Endothelial cell of umbilical vein (primary cell): ENCODE measurements around the gene FSTL3. TPM values are rescaled to one million over a fixed set of nuclear protein-coding genes. Genes with fewer than 3 reads are reported as not detected.
A peak's percentile ranks its signal among the peaks of the same experiment; 100 is the strongest.
"Not testable (repeated sequence)": the region's sequence is repeated elsewhere in the genome, so short reads cannot be mapped to it uniquely, and the experiment has no call there.

ENCODE experiments used
- BruUV-seq: library from RNA; stranded (reverse); fragments of 400-500 nt; replicated peaks from 2 replicates; lab custom pipeline; 2021; lab: Mats Ljungman, UMichigan
- CTCF ChIA-PET: fragments of 300-600, 350-600 bp; sonication (Branson Sonifier 250); formaldehyde crosslinking; loops from one replicate; lab custom pipeline; 2021; ENCODE audit warnings: antibody characterized with exemption, inconsistent platforms; lab: Charles Lee
- POLR2A ChIA-PET: fragments of 300-600, 350-600 bp; sonication (Branson Sonifier 250); formaldehyde crosslinking; loops from one replicate; lab custom pipeline; 2021; ENCODE audit warnings: antibody characterized with exemption, inconsistent platforms; lab: Charles Lee
- DNase-seq: peaks from one replicate; pipeline ENCODE4 v3.0.0-alpha.2; 2011; ENCODE audit warnings: low read depth, low spot score
- FAIRE-seq: peaks from 2 replicates; lab custom pipeline; 2011; peaks lifted over from hg19 to GRCh38; lab: Jason Lieb, UNC
- H2AFZ ChIP-seq: 2 replicates; pipeline ENCODE4 v1.6.0; 2012; ENCODE audit warnings: low read depth, low read length, control low read depth, inconsistent platforms
- H3K27ac ChIP-seq: 2 replicates; pipeline ENCODE4 v1.5.1; 2011; ENCODE audit warnings: low read depth, mild to moderate bottlenecking, control low read depth, low read length, moderate library complexity; ENCODE audit not compliant: insufficient read depth
- H3K27me3 ChIP-seq, 2 experiments: 2 replicates each; pipeline versions ENCODE4 v1.6.0 to v1.6.1; 2011; ENCODE audit warnings: low read length in 2 of 2, mixed read lengths in 1 of 2; ENCODE audit not compliant: control insufficient read depth in 2 of 2, insufficient read depth in 2 of 2
- H3K36me3 ChIP-seq, 2 experiments: 2 replicates in 1 of 2; 3 replicates in 1 of 2; pipeline ENCODE4 v1.5.1; 2011; ENCODE audit warnings: low read length in 2 of 2, mild to moderate bottlenecking in 1 of 2, moderate library complexity in 1 of 2; ENCODE audit not compliant: control insufficient read depth in 2 of 2, insufficient read depth in 2 of 2; ENCODE audit errors: extremely low read depth in 1 of 2
- H3K4me1 ChIP-seq: 3 replicates; pipeline ENCODE4 v1.5.1; 2011; ENCODE audit warnings: mild to moderate bottlenecking, low read length; ENCODE audit not compliant: control insufficient read depth, insufficient read depth; ENCODE audit errors: extremely low read depth
- H3K4me2 ChIP-seq: 2 replicates; pipeline ENCODE4 v1.6.1; 2011; ENCODE audit warnings: low read length, control low read depth, mixed read lengths; ENCODE audit not compliant: insufficient read depth
- H3K4me3 ChIP-seq, 3 experiments: fragments of 200-600 bp in 1 of 3; sonication (generic), shearing (Covaris generic) in 1 of 3; replicated peaks in 1 of 3; 2 replicates each; pipeline ENCODE4 v1.5.1; 2011 to 2016; ENCODE audit warnings: control low read depth in 3 of 3, low read length in 3 of 3, mild to moderate bottlenecking in 2 of 3, inconsistent platforms in 1 of 3, low read depth in 1 of 3, moderate library complexity in 1 of 3; ENCODE audit not compliant: insufficient read depth in 1 of 3
- H3K79me2 ChIP-seq: 2 replicates; pipeline ENCODE4 v1.6.0; 2012; ENCODE audit warnings: low read length, inconsistent platforms; ENCODE audit not compliant: control insufficient read depth, insufficient read depth
- H3K9ac ChIP-seq: replicated peaks from 2 replicates; pipeline ENCODE3; 2011; ENCODE audit warnings: low read length, control low read depth; ENCODE audit not compliant: insufficient read depth; ENCODE audit errors: extremely low read depth
- H3K9me1 ChIP-seq: replicated peaks from 3 replicates; pipeline ENCODE4 v1.6.0; 2011; ENCODE audit warnings: mild to moderate bottlenecking, low read length; ENCODE audit not compliant: control insufficient read depth, insufficient read depth; ENCODE audit errors: extremely low read depth
- H3K9me3 ChIP-seq: replicated peaks from 2 replicates; pipeline ENCODE4 v1.5.1; 2012; ENCODE audit warnings: low read length, inconsistent platforms; ENCODE audit not compliant: control insufficient read depth, insufficient read depth
- H4K20me1 ChIP-seq: replicated peaks from 2 replicates; pipeline ENCODE3; 2011; ENCODE audit warnings: mild to moderate bottlenecking, low read length; ENCODE audit not compliant: control insufficient read depth, insufficient read depth; ENCODE audit errors: extremely low read depth
- CTCF ChIP-seq, 2 donors: IDR thresholded peaks; 1 replicate in 1 of 2; 2 replicates in 1 of 2; pipeline ENCODE4 v1.5.1; 2011; ENCODE audit warnings: low read length in 2 of 2, mild to moderate bottlenecking in 2 of 2, moderate library complexity in 2 of 2, control low read depth in 1 of 2, inconsistent platforms in 1 of 2, low read depth in 1 of 2; ENCODE audit not compliant: insufficient read depth in 1 of 2; ENCODE audit errors: extremely low read depth in 1 of 2
- GATA2 ChIP-seq: IDR thresholded peaks from 2 replicates; pipeline ENCODE4 v1.7.0; 2011; ENCODE audit warnings: low read depth, mild to moderate bottlenecking, moderate library complexity, mixed read lengths, low read length; ENCODE audit not compliant: insufficient read length, insufficient read depth
- MAX ChIP-seq: IDR thresholded peaks from 2 replicates; pipeline ENCODE4 v1.6.1; 2011; ENCODE audit not compliant: insufficient read depth, insufficient read length
- dilution Hi-C: fragments of 300-500 bp; cut with MboI; formaldehyde crosslinking; loops from one replicate; pipeline ENCODE4 v1.15.0; 2019; ENCODE audit warnings: low sequenced_read_pairs; ENCODE audit not compliant: extremely low pct_ligation_motif_present
- intact Hi-C: fragments of 100-400 bp; cut with micrococcal nuclease; formaldehyde crosslinking; loops from one replicate; pipeline ENCODE4 v1.10.0; 2022
- polyA plus RNA-seq, 4 experiments: library from polyadenylated mRNA; depleted of rRNA in 3 of 4; stranded (reverse) in 3 of 4; unstranded in 1 of 4; fragments of >200 nt; gene quantifications; 2 replicates each; pipeline versions ENCODE4 v1.2.1 to v1.2.3, GENCODE V29; 2011 to 2012; ENCODE audit warnings: missing spikeins in 1 of 4
- total RNA-seq: library from RNA; stranded (reverse); gene quantifications from 2 replicates; pipeline ENCODE4 v1.2.3, GENCODE V29; 2021

FSTL3 gene
- total and polyA plus RNA-seq, 2 donors (not counting 3 experiments of a cell fraction or from before 2014, with no cell fraction given): 19.9 to 45.2 TPM

- H3K79me2 ChIP-seq: peaks cover 30% of the 10 kb centered on the region
- intact Hi-C loops (loop anchor here (1.0 kb wide), 1 partner anchor 69 kb away; no protein-coding TSS in a partner anchor), dilution Hi-C loops (no loop called here)
- H3K4me1 ChIP-seq: peaks cover 19% of the 10 kb centered on the region
- peak; percentile 83 for DNase-seq
- H2AFZ ChIP-seq: peak overlapping the region; percentile 95
- TF ChIP-seq MAX: peak; percentile 36
- TF ChIP-seq GATA2: no peak
- peak; percentile 78 to 93 for TF ChIP-seq CTCF (IDR thresholded peaks at IDR 0.05; ENCODE audit: extremely low read depth in 1 of 2, insufficient read depth in 1 of 2, low read depth in 1 of 2, low read length in 2 of 2)
- no peaks in the 10 kb centered on the region for H3K36me3 ChIP-seq
- H3K9ac ChIP-seq: no peak overlapping the region
- peak; percentile 88 for FAIRE-seq
- BruUV-seq: no TSS peak
- H3K9me3 ChIP-seq: no peaks in the 10 kb centered on the region
- H3K4me2 ChIP-seq: no peak overlapping the region
- no peaks in the 10 kb centered on the region for H3K27me3 ChIP-seq
- ChIA-PET POLR2A (no interaction called here), CTCF (interaction anchor here (1.0 to 3.8 kb wide), 3 partner anchors 67 to 72 kb away, joined by 4 to 49 read pairs (median 7); no protein-coding TSS in a partner anchor)
- no peak overlapping the region for H3K27ac ChIP-seq
- no peaks in the 10 kb centered on the region for H4K20me1 ChIP-seq
- H3K9me1 ChIP-seq: no peaks in the 10 kb centered on the region
- H3K4me3 ChIP-seq: no peak overlapping the region
Observed at GRCh38 chr19:664913-665443, 11.2 kb upstream of the FSTL3 start.

GRCh38 chr19:666985-667573 is 9.1 kb upstream of the FSTL3 start:
- not testable (repeated sequence) for BruUV-seq

GRCh38 chr19:668675-669434 is 7.3 kb upstream of the FSTL3 start:
- H3K9me3 ChIP-seq, H3K27me3 ChIP-seq, DNase-seq, H3K27ac ChIP-seq, H3K4me1 ChIP-seq, H3K9ac ChIP-seq, dilution Hi-C loops, H4K20me1 ChIP-seq, H3K36me3 ChIP-seq, FAIRE-seq, POLR2A ChIA-PET, H3K79me2 ChIP-seq, H3K4me3 ChIP-seq, BruUV-seq, intact Hi-C loops, H3K9me1 ChIP-seq, H2AFZ ChIP-seq, H3K4me2 ChIP-seq: not testable (repeated sequence)
- CTCF ChIA-PET: interaction anchor here (0.6 to 3.8 kb wide), 3 partner anchors 11 to 65 kb away, joined by 7 to 49 read pairs (median 9); no protein-coding TSS in a partner anchor

More at GRCh38 chr19:666985-667573, 9.1 kb upstream of the FSTL3 start:
- H3K79me2 ChIP-seq, H3K4me1 ChIP-seq, H3K36me3 ChIP-seq, H4K20me1 ChIP-seq, dilution Hi-C loops, H3K9me3 ChIP-seq, H3K4me2 ChIP-seq, intact Hi-C loops, POLR2A ChIA-PET, FAIRE-seq, H3K27me3 ChIP-seq, H3K9me1 ChIP-seq, DNase-seq, H3K27ac ChIP-seq, H3K9ac ChIP-seq, H3K4me3 ChIP-seq, H2AFZ ChIP-seq: not testable (repeated sequence)
- CTCF ChIA-PET: interaction anchor here (0.7 to 3.8 kb wide), 3 partner anchors 10 to 67 kb away, joined by 3 to 49 read pairs (median 7); partner anchors contain the start of gene FSTL3
